A549 (cell line): ENCODE measurements around the gene JMJD8. TPM values are rescaled to one million over a fixed set of nuclear protein-coding genes. Genes with fewer than 3 reads are reported as not detected.

Source experiments
- ATAC-seq, 2 experiments: fragments of 200-7000 bp in 1 of 2; fragments of >200 bp in 1 of 2; cut with Nextera tagmentation in 1 of 2; cut with Tn5 transposase in 1 of 2; 3 replicates each; pipeline versions ENCODE4 v1.8.0 to v1.9.1; 2018 to 2020; ENCODE audit warnings: mild to moderate bottlenecking in 1 of 2, moderate library complexity in 1 of 2
- CTCF ChIA-PET: fragments of 300-600 bp; sonication (Branson Sonifier 250); formaldehyde crosslinking; extraction: SDS; loops from one replicate; lab custom pipeline; 2021; ENCODE audit warnings: antibody characterized with exemption, inconsistent platforms; lab: Yijun Ruan, JAX
- POLR2A ChIA-PET: fragments of 350-600 bp; formaldehyde crosslinking; extraction: SDS; loops from one replicate; lab custom pipeline; 2021; ENCODE audit warnings: antibody characterized with exemption, inconsistent platforms; lab: Yijun Ruan, JAX
- DNase-seq, 2 experiments: peaks; one replicate each; pipeline versions ENCODE4 v3.0.0 to v3.0.0-alpha.2; 2011 to 2016; ENCODE audit warnings: low read depth in 1 of 2, low spot score in 1 of 2
- FAIRE-seq: peaks from 2 replicates; lab custom pipeline; 2011; peaks lifted over from hg19 to GRCh38; lab: Jason Lieb, UNC
- H3K27ac ChIP-seq, 2 experiments: fragments of >200 bp; sonication (Bioruptor Twin); formaldehyde crosslinking; 3 replicates each; pipeline ENCODE4 v1.5.1; 2016 to 2017
- H3K4me1 ChIP-seq: fragments of >200 bp; sonication (Bioruptor Twin); formaldehyde crosslinking; 3 replicates; pipeline ENCODE4 v1.6.1; 2016
- H3K4me2 ChIP-seq: fragments of >200 bp; sonication (Bioruptor Twin); formaldehyde crosslinking; 3 replicates; pipeline ENCODE4 v1.6.1; 2016
- H3K4me3 ChIP-seq: fragments of >200 bp; sonication (Bioruptor Twin); formaldehyde crosslinking; 3 replicates; pipeline ENCODE4 v1.5.1; 2016
- H3K9me3 ChIP-seq: fragments of >200 bp; sonication (Bioruptor Twin); formaldehyde crosslinking; 3 replicates; pipeline ENCODE4 v1.6.1; 2016
- ATOH8 ChIP-seq: fragments of 250-450 bp; sonication (Bioruptor Pico); IDR thresholded peaks from 2 replicates; pipeline ENCODE4 v1.5.0; 2020; ENCODE audit warnings: low read depth, mild to moderate bottlenecking, moderate library complexity
- BHLHE40 ChIP-seq: IDR thresholded peaks from 2 replicates; pipeline ENCODE4 v1.6.1; 2012; ENCODE audit warnings: low read depth, low read length, inconsistent platforms
- CHD4 ChIP-seq: fragments of 200-600 bp; sonication (generic); IDR thresholded peaks from 2 replicates; pipeline ENCODE4 v1.6.1; 2016; ENCODE audit warnings: antibody characterized with exemption, mild to moderate bottlenecking, borderline replicate concordance
- ELK1 ChIP-seq: fragments of 150-350 bp; IDR thresholded peaks from 2 replicates; pipeline ENCODE4 v1.6.1; 2014; ENCODE audit warnings: low read depth, mild to moderate bottlenecking, low read length
- ESRRA ChIP-seq: fragments of 150-350 bp; IDR thresholded peaks from 2 replicates; pipeline ENCODE4 v1.6.1; 2014; ENCODE audit warnings: mild to moderate bottlenecking, low read length, borderline replicate concordance
- HES2 ChIP-seq: fragments of >200 bp; sonication (Bioruptor Twin); formaldehyde crosslinking; IDR thresholded peaks from 2 replicates; pipeline ENCODE4 v1.6.1; 2016
- MAX ChIP-seq: IDR thresholded peaks from 2 replicates; pipeline ENCODE4 v1.6.1; 2012
- NFE2L2 ChIP-seq: fragments of 150-350 bp; conservative IDR thresholded peaks from 2 replicates; pipeline ENCODE4 v1.6.1; 2014; ENCODE audit warnings: low read length
- PBX3 ChIP-seq: IDR thresholded peaks from 2 replicates; pipeline ENCODE4 v1.6.1; 2012
- PHF8 ChIP-seq: fragments of 200-600 bp; sonication (generic); IDR thresholded peaks from 2 replicates; pipeline ENCODE4 v1.6.1; 2016; ENCODE audit warnings: low read depth, mild to moderate bottlenecking, antibody characterized with exemption, moderate library complexity, borderline replicate concordance
- POLR2AphosphoS2 ChIP-seq: conservative IDR thresholded peaks from 2 replicates; pipeline ENCODE4 v1.6.1; 2012; ENCODE audit warnings: low read length, improper control_type of control experiment, inconsistent platforms
- RAD21 ChIP-seq, 2 experiments: fragments of >200 bp in 1 of 2; sonication (Bioruptor Twin) in 1 of 2; formaldehyde crosslinking in 1 of 2; IDR thresholded peaks in 1 of 2; conservative IDR thresholded peaks in 1 of 2; 2 replicates in 1 of 2; 3 replicates in 1 of 2; pipeline ENCODE4 v1.6.1; 2012 to 2018; ENCODE audit warnings: inconsistent platforms in 1 of 2
- RARB ChIP-seq: fragments of 250-450 bp; sonication (Bioruptor Pico); IDR thresholded peaks from 2 replicates; pipeline ENCODE4 v1.8.0; 2021; ENCODE audit warnings: mild to moderate bottlenecking, moderate library complexity
- REST ChIP-seq: fragments of 200-600 bp; sonication (generic); IDR thresholded peaks from 2 replicates; pipeline ENCODE4 v1.6.1; 2016; ENCODE audit warnings: antibody characterized with exemption, mild to moderate bottlenecking, moderate library complexity
- RNF2 ChIP-seq: fragments of 200-600 bp; sonication (generic); IDR thresholded peaks from 2 replicates; pipeline ENCODE4 v1.6.1; 2016; ENCODE audit warnings: low read depth, mild to moderate bottlenecking, antibody characterized with exemption, moderate library complexity, borderline replicate concordance
- SMC3 ChIP-seq: fragments of >200 bp; sonication (Bioruptor Twin); formaldehyde crosslinking; IDR thresholded peaks from 3 replicates; pipeline ENCODE4 v1.6.1; 2018; ENCODE audit warnings: inconsistent platforms
- TFCP2L1 ChIP-seq: fragments of 250-450 bp; sonication (Bioruptor Pico); IDR thresholded peaks from 2 replicates; pipeline ENCODE4 v1.5.0; 2021; ENCODE audit warnings: mild to moderate bottlenecking
- USF2 ChIP-seq: fragments of 450-650 bp; IDR thresholded peaks from 2 replicates; pipeline ENCODE4 v1.6.1; 2014; ENCODE audit warnings: antibody characterized with exemption
- ZC3H11A ChIP-seq: fragments of 450-650 bp; IDR thresholded peaks from 2 replicates; pipeline ENCODE4 v1.6.1; 2014; ENCODE audit warnings: antibody characterized with exemption, mild to moderate bottlenecking
- ZSCAN20 ChIP-seq: fragments of 250-450 bp; sonication (Bioruptor Pico); IDR thresholded peaks from 2 replicates; pipeline ENCODE4 v1.8.0; 2022; ENCODE audit warnings: mild to moderate bottlenecking, moderate library complexity
- WGBS: methylation state at CpG from one replicate; pipeline ENCODE4 v1.1.6; 2017; ENCODE audit errors: missing lambda C conversion rate; 5-methylcytosine and 5-hydroxymethylcytosine counted together
- polyA plus RNA-seq, 4 experiments: library from polyadenylated mRNA; depleted of rRNA in 3 of 4; stranded (reverse); fragments of >200 nt; fragmentation: RNase III in 1 of 4; extraction: RNeasy Plus Mini Kit Qiagen cat#74134 plus additional on column Dnase treatment in 1 of 4; gene quantifications; 2 replicates in 3 of 4; 3 replicates in 1 of 4; pipeline ENCODE4 v1.2.3, GENCODE V29; 2011 to 2017

The JMJD8 gene
- polyA plus RNA-seq, 2 of the 4 experiments (the other 2 are of a cell fraction): 37.5 to 72.6 TPM

- Histone ChIP-seq H3K4me1 (peaks cover 26% of the 10 kb centered on the region), H3K4me3 (peak overlapping the region; percentile 78), H3K4me2 (peak overlapping the region; percentile 78), H3K27ac (peak overlapping the region; percentile 83 to 91), H3K9me3 (no peaks in the 10 kb centered on the region)
- WGBS: 0% methylated on average over 9 of the region's 55 CpGs
- ATAC-seq (peak; percentile 1 to 32; a peak in 5 of 6 replicates), DNase-seq (no peak), FAIRE-seq (no peak)
- TF ChIP-seq ZC3H11A (no peak), RAD21 (conservative IDR thresholded peaks at IDR 0.05 in 1 of 2, IDR thresholded peaks at IDR 0.05 in 1 of 2) (no peak), ATOH8 (CRISPR knock-in tag) (no peak), ZSCAN20 (CRISPR knock-in tag) (no peak), CHD4 (no peak), REST (no peak), USF2 (no peak), TFCP2L1 (CRISPR knock-in tag) (0 out of 2 replicates have a peak, but pooled peaks have one; percentile 14), HES2 (no peak), SMC3 (no peak), BHLHE40 (no peak), NFE2L2 (no peak), PHF8 (peak; percentile 88; the same call in 1 of the 2 replicates), ELK1 (no peak), PBX3 (no peak), RNF2 (0 out of 2 replicates have a peak, but pooled peaks have one; percentile 39), MAX (no peak), RARB (no peak), ESRRA (no peak), POLR2AphosphoS2 (no peak)
- ChIA-PET CTCF (interaction anchor here (1.0 to 2.7 kb wide), 11 partner anchors 8 to 57 kb away, joined by 3 to 12 read pairs (median 4); partner anchors contain the start of gene RHOT2), POLR2A (interaction anchor here (1.0 to 1.6 kb wide), 7 partner anchors 8 to 48 kb away, joined by 3 to 11 read pairs (median 4); partner anchors contain the start of gene RAB40C)
Observed at GRCh38 chr16:635573-636205, 48.4 kb downstream of the JMJD8 start.
